ENCODE data around the gene WDR86.

- TF ChIP-seq CTCF (IDR thresholded peaks at IDR 0.05) (no peak), POLR2AphosphoS5 (IDR thresholded peaks at IDR 0.05) (no peak)
These were observed 17.4 kb downstream of the WDR86 start for GRCh38 chr7:151392426-151392825.

Data from upper lobe of left lung (tissue), 4 donors.